DMS153 treated with DMSO at 0.1 percent for 48 hours (cell line): Measurements from ENCODE around the gene TAC3.
"Not testable (repeated sequence)": the region's sequence is repeated elsewhere in the genome, so short reads cannot be mapped to it uniquely, and the experiment has no call there.

Experiments
- DNase-seq: peaks from one replicate; lab custom pipeline; 2025; ENCODE audit not compliant: unreplicated experiment; lab: John Stamatoyannopoulos, UW

TAC3 gene

GRCh38 chr12:57037264-57037663 is 20.9 kb upstream of the TAC3 start:
- DNase-seq: no peak

DNA sequence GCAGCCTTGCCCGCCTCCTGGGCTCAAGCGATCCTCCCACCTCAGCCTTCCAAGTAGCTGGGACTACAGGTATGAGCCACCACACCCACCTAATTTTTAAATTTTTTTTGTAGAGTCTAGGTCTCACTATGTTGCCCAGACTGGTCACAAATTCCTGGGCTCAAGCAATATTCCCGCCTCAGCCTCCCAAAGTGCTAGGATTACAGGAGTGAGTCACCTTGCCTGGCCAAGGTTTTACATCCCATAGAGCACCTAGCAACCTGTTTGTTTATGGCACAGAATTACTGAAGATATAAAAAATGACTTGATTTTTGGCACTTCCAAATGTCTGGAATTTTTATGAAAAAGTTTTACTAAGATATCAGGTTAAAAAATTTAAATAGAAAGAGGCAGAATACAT is 17.1 kb upstream of the TAC3 start:
- DNase-seq: no peak

DNA sequence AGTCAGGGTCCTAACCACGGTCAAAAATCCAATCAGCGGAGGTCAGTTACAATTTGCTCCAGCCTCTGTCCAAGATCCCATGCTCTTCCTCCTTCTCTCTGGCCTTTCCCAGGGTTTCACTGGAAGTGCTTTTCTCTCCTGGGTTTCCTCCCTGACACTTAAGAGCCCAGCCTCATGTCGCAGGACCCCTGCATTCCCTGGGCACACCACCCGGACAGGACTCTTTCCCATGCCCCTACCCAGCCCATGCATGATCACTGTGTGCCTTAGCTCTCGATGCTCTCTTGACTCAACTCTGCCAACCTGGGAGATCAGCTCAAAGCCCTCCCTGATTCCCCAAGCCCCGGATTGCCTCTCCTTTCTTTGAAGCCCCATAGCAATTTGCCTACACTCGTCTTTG is 15.5 kb upstream of the TAC3 start:
- no peak for DNase-seq

DNA sequence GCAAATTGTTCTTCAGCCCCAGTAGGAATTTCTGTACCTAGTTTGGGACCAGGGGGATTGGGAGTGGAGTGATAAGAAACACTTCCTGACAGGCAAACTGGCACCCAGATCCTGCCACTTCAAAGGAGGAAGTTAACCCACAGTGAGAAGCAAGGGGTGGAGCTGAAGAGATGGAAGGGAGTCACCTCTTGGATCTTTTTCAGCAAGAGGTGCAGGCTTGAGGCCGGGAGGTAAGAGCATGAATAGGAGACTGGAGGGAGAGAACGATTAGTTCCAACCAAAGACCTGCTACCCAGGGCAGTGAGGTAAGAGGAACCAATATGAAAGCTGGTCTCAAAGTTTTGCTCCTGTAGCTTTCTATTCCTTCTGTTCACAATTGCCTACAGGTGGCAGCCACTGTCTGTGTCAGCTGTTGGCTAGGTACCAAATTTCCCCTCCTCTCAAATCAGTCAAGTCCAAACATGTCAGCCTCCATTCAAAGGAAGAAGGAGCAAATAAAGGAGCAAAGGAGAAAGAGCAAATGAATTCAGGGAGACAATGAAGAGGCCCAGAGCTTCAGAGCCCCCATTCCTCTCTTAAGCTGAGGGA is 14.9 kb upstream of the TAC3 start:
- peak; percentile 82 for DNase-seq

DNA sequence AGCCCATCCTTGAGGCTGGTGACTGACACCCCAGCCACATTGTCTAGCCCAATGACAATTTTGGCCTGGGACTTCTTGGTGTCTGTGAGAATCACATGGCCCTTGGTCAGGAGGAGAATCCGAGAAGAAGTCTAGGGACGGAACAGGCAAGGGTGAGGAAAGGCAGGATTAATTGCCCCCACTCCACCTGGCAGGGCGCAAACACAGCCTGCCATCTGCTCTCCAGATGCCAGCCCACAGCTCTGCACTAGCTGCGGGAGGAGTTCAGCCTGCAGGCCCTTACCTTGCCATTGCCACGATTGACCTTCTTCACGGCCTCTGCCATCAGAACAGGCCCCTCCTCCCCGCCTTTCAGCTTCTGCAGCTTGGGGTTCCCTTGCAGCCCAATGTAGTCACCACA is 13.1 kb upstream of the TAC3 start:
- no peak for DNase-seq

DNA sequence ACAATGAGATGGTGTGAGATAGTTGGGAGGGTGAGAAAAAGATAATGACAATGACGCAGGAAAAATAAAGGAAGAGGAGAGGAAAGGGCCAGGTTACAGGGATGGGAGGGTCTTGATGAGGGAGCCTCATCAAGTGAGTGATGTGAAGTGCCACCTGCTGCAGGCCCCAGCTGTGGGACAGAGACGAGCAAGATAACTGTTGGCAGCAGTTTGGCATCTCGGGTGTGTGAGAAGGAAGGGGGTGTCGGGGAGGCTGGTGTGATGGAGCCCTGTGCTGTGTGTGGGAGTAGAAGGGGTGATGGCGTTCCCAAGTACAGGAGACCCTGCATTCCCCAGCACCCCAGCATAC is 11.4 kb upstream of the TAC3 start:
- no peak for DNase-seq

GRCh38 chr12:57027011-57027804 is 10.9 kb upstream of the TAC3 start:
- no peak for DNase-seq

GRCh38 chr12:57025196-57025595 is 8.9 kb upstream of the TAC3 start:
- DNase-seq: no peak

GRCh38 chr12:57022324-57022723 is 6.0 kb upstream of the TAC3 start:
- DNase-seq: not testable (repeated sequence)

GRCh38 chr12:57019983-57020719 is 3.8 kb upstream of the TAC3 start:
- DNase-seq: no peak

GRCh38 chr12:57018906-57019305 is 2.6 kb upstream of the TAC3 start:
- DNase-seq: no peak

- DNase-seq: not testable (repeated sequence)
Observed at GRCh38 chr12:57018353-57018752, 2.0 kb upstream of the TAC3 start.

- no peak for DNase-seq
Observed at GRCh38 chr12:57012600-57013465, 3.5 kb downstream of the TAC3 start.

GRCh38 chr12:57011438-57012424 is 4.6 kb downstream of the TAC3 start:
- no peak for DNase-seq

DNA sequence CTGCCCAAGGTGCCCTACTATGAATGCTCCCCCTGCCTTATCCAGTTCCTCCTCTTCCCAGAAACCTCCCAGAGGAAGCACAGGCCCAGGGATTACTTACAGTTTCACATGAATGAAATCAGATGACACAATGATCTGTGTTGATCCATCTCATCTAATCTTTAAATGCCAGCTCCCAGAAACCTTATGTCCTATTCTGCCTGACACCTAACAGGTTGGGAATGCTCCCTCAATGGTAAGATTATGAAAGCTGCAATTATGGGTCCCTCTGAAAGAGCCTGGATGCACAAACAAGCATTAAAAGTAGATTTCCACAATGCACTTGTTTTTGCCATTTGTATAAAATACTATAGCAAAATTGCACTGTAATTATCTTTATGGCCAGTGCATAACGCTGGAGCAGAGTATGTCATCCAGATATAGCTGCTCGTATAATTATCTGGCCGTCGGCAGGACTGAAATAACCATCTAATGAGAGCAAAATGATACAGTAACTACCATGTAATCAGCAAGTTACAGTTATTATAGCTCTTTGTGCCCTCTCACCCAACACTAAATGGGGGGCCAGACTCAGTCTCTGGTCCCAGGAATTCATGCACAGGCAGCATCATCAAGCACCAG is 5.6 kb downstream of the TAC3 start:
- DNase-seq: no peak

DNA sequence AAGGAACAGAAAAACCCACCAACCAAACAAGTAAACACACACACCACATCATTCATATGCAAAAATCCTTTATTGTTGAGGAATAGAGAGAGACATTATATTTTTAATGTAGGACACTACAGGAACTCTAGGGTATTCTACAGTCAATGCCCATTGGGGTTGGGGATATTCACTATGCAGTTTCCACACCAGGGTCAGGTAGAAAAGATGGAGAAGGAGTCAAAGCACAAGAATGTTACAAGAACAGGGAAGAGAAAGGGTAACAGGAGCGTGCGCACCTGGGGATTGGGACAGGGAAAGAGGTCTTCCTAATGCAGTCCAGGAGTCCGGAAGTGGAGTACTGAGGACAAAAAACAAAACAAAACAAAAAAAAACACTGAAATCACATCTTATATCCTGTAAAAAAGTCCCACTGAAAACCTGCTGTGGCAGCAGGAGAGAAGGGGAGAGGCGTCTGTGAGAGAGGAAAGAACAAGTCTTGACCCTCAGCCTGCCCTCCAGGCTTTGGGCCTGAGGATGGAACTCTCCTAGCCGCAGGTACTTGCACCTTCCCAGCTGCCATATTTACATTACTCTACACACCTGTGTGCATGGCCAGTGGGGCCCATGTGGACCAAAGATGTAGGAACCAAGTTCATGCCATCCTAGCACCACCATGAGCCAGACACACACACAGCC is 6.2 kb downstream of the TAC3 start:
- DNase-seq: no peak

- peak; percentile 42 for DNase-seq
Observed at GRCh38 chr12:57008178-57008577, 8.2 kb downstream of the TAC3 start.

GRCh38 chr12:57006809-57007475 is 9.4 kb downstream of the TAC3 start:
- DNase-seq: no peak
